Neutrophil (primary cell): ENCODE data around the gene PCSK4.

Source experiments
- H3K27ac ChIP-seq: fragments of 200-600 bp; sonication (generic); 2 replicates; pipeline ENCODE4 v1.5.1; 2016; ENCODE audit warnings: mild to moderate bottlenecking, moderate library complexity
- H3K27me3 ChIP-seq: fragments of 200-600 bp; sonication (generic); 2 replicates; pipeline ENCODE4 v1.6.0; 2016; ENCODE audit warnings: mild to moderate bottlenecking
- H3K36me3 ChIP-seq: fragments of 200-600 bp; sonication (generic); 2 replicates; pipeline ENCODE4 v1.5.1; 2017
- H3K4me1 ChIP-seq, 2 experiments: fragments of 200-600 bp in 1 of 2; sonication (generic) in 1 of 2; 1 replicate in 1 of 2; 2 replicates in 1 of 2; pipeline versions ENCODE4 v1.5.1 to v1.6.1; 2013 to 2016; ENCODE audit warnings: low read depth in 1 of 2, low read length in 1 of 2, mild to moderate bottlenecking in 1 of 2, moderate library complexity in 1 of 2; ENCODE audit not compliant: control insufficient read depth in 1 of 2, insufficient read depth in 1 of 2
- H3K4me3 ChIP-seq, 2 experiments: fragments of 200-600 bp in 1 of 2; sonication (generic) in 1 of 2; 1 replicate in 1 of 2; 2 replicates in 1 of 2; pipeline ENCODE4 v1.5.1; 2013 to 2016; ENCODE audit warnings: low read depth in 1 of 2, low read length in 1 of 2, mild to moderate bottlenecking in 1 of 2, moderate library complexity in 1 of 2
- H3K9me3 ChIP-seq: fragments of 200-600 bp; sonication (generic); 2 replicates; pipeline ENCODE4 v1.5.1; 2016
- TF ChIP-seq, protein P1 (sequence below): fragments of 200-600 bp; sonication (generic); IDR thresholded peaks from 2 replicates; pipeline ENCODE4 v1.5.1; 2016; ENCODE audit warnings: antibody characterized with exemption

The PCSK4 gene

DNA sequence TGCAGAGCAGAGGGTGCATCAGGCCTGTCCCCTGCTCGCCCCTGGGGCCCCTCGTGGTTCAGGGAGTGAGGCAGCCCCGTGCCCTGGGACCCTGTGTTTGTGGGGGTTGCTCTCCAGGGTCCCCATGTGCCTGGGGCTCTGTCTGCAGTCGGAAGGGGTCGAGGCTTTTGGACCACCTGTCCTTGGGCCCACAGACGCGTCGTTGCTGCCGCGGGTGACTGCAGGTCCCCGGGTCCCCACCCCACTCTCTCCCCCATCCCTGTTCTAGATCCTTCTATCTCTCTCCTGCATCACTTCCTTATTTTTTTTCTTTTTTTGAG lies 1.9 kb downstream of the PCSK4 start:
- Histone ChIP-seq H3K36me3 (no peaks in the 10 kb centered on the region), H3K9me3 (peaks cover 8% of the 10 kb centered on the region), H3K27me3 (peaks cover 53% of the 10 kb centered on the region), H3K4me3 (no peak overlapping the region), H3K27ac (no peak overlapping the region), H3K4me1 (peaks cover 13 to 21% of the 10 kb centered on the region in 2 experiments)
- TF ChIP-seq, protein P1, sequence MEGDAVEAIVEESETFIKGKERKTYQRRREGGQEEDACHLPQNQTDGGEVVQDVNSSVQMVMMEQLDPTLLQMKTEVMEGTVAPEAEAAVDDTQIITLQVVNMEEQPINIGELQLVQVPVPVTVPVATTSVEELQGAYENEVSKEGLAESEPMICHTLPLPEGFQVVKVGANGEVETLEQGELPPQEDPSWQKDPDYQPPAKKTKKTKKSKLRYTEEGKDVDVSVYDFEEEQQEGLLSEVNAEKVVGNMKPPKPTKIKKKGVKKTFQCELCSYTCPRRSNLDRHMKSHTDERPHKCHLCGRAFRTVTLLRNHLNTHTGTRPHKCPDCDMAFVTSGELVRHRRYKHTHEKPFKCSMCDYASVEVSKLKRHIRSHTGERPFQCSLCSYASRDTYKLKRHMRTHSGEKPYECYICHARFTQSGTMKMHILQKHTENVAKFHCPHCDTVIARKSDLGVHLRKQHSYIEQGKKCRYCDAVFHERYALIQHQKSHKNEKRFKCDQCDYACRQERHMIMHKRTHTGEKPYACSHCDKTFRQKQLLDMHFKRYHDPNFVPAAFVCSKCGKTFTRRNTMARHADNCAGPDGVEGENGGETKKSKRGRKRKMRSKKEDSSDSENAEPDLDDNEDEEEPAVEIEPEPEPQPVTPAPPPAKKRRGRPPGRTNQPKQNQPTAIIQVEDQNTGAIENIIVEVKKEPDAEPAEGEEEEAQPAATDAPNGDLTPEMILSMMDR, result no peak

DNA sequence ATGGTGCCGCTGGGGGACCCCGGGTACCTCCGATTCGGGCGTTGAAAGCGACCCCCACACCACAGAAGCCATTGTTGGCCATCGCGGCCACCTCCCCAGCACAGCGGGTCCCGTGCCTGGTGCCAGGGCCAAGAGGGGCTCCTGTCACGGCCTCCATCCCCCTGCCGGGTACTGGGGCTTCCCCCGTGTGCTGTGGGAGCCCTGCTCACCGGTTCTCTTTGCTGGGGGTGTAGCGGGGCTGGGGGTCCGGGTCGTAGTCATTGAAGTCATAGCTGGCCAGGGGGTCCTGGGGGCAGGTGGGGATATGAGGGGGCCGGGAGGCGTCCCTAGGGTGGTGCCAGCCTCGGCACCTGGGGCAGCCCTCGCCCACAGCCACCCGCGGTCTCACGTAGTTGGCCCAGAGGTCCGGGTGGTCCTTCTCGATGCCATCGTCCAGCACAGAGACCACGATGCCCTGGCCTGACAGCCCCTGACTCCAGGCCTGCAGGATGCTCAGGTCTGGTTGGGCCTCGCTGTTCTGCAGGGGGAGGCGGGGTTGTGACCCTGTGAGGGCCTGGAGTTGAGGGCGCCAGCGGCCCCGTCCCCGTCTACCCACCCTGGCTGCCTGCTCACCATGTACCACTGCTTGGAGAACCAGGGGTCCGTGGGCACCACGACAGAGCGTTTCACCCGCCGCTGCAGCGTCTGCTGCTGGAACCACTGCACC lies 2.4 kb downstream of the PCSK4 start:
- H3K27ac ChIP-seq, result no peak overlapping the region
- H3K27me3 ChIP-seq, result peaks cover 48% of the 10 kb centered on the region
- H3K4me3 ChIP-seq, result no peak overlapping the region
- H3K36me3 ChIP-seq, result no peaks in the 10 kb centered on the region
- TF ChIP-seq, protein P1, result no peak
- peaks cover 13 to 21% of the 10 kb centered on the region in 2 experiments for H3K4me1 ChIP-seq
- peaks cover 8% of the 10 kb centered on the region for H3K9me3 ChIP-seq

DNA sequence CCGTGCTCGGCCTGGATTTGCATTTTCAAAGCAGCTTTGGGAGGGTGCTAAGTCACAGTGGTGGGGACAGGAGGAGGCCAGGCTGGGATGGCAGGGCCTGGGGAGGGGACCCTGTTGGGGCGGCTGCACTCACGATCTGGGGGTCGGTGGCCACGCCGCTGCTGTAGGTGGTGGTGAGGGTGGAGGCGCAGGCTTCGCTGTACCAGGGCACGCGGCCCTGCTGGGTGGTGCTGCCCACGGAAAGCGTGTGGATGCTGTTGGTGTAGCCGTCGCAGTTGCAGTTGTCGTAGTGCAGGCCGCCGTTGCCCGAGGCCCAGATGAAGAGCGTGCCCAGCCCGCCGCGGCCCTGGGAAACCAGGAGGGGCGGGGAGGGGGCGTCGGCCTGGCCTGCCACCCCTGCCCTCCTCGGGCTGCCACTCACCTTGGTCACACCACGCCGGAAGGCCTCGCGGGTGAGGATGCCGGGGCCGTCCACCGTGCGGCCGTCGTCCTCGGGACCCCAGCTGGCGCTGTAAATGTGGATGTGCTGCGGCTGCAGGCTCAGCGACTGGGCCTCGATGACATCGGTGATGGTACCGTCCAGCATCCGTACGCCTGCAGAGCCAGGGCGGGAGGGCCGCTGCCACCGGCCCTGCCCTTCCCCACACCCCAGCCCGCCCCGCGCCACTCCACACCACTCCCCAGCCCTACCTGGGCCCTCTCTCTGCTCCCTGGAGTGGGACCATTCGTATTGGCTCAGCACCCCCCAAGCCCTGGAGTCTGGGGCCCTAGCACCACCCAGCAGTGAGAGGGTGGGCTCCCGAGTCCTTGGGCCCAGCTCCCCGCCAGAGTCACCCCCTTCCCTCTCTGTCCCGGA lies 3.2 kb downstream of the PCSK4 start:
- Histone ChIP-seq H3K4me1 (peaks cover 13 to 21% of the 10 kb centered on the region in 2 experiments), H3K27ac (no peak overlapping the region), H3K4me3 (no peak overlapping the region), H3K9me3 (peaks cover 8% of the 10 kb centered on the region), H3K36me3 (no peaks in the 10 kb centered on the region), H3K27me3 (peaks cover 40% of the 10 kb centered on the region)
- TF ChIP-seq, protein P1, result no peak

DNA sequence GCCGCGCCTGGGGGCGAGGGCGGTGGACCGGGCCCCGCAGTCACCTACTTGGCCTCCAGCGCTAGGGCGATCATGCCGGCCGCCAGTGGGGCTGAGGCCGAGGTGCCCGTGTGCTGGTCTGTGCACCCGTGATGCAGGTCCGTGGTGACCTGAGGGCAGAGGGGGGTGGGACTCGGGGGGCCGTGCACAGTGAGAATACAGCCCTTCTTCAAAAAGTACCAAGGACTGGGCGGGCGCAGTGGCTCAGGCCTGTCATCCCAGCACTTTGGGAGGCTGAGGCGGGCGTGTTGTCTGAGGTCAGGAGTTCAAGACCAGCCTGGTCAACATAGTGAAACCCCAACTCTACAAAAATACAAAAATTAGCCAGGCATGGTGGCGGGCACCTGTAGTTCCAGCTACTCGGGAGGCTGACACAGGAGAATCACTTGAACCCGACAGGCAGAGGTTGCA lies 6.1 kb downstream of the PCSK4 start:
- Histone ChIP-seq H3K36me3 (no peaks in the 10 kb centered on the region), H3K27me3 (peaks cover 11% of the 10 kb centered on the region), H3K4me1 (peaks cover 8 to 12% of the 10 kb centered on the region in 2 experiments), H3K27ac (no peak overlapping the region), H3K4me3 (no peak overlapping the region), H3K9me3 (no peaks in the 10 kb centered on the region)
- TF ChIP-seq, protein P1, result no peak

DNA sequence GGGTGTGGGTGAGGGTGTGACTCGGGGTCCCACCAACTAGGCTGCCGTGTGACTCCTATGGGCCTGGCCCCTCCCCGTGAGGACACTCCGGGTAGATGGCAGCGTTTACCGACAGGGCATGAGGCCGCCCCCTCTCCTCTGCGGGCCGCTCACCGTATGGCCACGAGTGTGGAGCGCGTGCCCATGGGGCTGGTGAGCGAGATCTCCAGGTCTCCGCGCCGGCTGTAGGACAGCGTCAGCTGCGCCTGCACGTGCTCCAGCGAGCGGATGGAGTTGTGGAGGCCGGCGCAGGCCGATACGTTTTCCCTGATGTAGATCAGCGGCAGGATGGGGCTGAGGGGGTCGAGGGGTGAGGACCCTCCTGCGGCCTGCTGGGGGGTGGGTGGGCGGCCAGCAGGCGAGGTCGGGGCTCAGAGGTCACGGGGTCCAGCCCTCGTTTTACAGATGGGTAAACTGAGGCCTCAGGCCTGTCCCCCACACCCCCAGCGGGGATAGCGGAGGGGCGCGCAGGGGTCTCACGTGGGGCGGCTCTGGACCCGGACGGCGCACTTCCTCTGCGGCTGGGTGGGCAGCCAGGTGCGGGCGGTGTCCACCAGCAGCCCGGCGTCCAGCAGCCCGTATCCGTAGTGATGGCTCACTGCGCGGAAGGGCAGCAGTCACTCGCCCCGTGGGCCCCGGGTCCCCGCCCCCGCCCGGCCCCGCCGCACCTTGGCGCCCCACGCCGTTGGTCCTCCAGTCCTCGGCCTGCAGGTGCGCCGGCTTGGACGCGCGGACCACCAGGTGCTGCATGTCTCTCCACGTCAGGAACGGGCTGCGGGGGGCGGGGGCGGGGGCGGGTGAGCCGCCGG lies 6.8 kb downstream of the PCSK4 start:
- Histone ChIP-seq H3K27ac (no peak overlapping the region), H3K27me3 (peaks cover 5% of the 10 kb centered on the region), H3K4me1 (peaks cover 12 to 16% of the 10 kb centered on the region in 2 experiments), H3K4me3 (no peak overlapping the region), H3K9me3 (no peaks in the 10 kb centered on the region), H3K36me3 (no peaks in the 10 kb centered on the region)
- TF ChIP-seq, protein P1, result no peak
